DND-41 (cell line): Measurements from ENCODE around the gene NEXN.

ENCODE experiments used
- EZH2 ChIP-seq: IDR thresholded peaks from 3 replicates; pipeline ENCODE4 v1.6.1; 2012; ENCODE audit warnings: borderline replicate concordance, low read depth, mild to moderate bottlenecking, moderate library complexity, low read length, inconsistent platforms; ENCODE audit not compliant: severe bottlenecking
- TF ChIP-seq, protein P1 (sequence below): IDR thresholded peaks from 2 replicates; pipeline ENCODE4 v1.5.1; 2012; ENCODE audit warnings: borderline replicate concordance, low read length, moderate library complexity, mild to moderate bottlenecking; ENCODE audit not compliant: poor library complexity, severe bottlenecking; ENCODE audit errors: extremely low read depth

DNA sequence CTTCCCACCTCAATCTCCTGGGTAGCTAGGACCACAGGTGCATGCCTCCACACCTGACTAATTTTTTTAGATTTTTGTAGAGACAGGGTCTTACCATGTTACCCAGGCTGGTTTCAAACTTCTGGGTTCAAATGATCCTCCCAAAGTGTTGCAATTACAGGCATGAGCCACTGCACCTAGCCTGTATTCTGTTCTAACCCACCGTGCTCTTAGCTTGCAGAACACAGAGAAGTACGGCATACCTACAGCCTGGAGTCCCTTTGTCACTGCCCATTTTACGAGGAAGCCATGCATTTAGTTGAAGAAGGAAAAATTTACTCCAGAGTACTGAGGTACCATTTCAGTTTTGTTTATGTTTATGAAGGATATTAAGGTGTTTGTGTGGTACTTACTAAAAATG, 29.7 kb upstream of the NEXN start:
- TF ChIP-seq, protein P1, sequence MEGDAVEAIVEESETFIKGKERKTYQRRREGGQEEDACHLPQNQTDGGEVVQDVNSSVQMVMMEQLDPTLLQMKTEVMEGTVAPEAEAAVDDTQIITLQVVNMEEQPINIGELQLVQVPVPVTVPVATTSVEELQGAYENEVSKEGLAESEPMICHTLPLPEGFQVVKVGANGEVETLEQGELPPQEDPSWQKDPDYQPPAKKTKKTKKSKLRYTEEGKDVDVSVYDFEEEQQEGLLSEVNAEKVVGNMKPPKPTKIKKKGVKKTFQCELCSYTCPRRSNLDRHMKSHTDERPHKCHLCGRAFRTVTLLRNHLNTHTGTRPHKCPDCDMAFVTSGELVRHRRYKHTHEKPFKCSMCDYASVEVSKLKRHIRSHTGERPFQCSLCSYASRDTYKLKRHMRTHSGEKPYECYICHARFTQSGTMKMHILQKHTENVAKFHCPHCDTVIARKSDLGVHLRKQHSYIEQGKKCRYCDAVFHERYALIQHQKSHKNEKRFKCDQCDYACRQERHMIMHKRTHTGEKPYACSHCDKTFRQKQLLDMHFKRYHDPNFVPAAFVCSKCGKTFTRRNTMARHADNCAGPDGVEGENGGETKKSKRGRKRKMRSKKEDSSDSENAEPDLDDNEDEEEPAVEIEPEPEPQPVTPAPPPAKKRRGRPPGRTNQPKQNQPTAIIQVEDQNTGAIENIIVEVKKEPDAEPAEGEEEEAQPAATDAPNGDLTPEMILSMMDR = no peak
- TF ChIP-seq EZH2 = no peak
